ENCODE results near the gene METTL21A. TPM values are rescaled to one million over a fixed set of nuclear protein-coding genes. Genes with fewer than 3 reads are reported as not detected.
A peak's percentile ranks its signal among the peaks of the same experiment; 100 is the strongest.

Gene METTL21A
- total RNA-seq (34.6 and 37.4 TPM in 2 replicates), polyA plus RNA-seq (26.9 and 27.2 TPM in 2 replicates)

- TF ChIP-seq, protein P1, sequence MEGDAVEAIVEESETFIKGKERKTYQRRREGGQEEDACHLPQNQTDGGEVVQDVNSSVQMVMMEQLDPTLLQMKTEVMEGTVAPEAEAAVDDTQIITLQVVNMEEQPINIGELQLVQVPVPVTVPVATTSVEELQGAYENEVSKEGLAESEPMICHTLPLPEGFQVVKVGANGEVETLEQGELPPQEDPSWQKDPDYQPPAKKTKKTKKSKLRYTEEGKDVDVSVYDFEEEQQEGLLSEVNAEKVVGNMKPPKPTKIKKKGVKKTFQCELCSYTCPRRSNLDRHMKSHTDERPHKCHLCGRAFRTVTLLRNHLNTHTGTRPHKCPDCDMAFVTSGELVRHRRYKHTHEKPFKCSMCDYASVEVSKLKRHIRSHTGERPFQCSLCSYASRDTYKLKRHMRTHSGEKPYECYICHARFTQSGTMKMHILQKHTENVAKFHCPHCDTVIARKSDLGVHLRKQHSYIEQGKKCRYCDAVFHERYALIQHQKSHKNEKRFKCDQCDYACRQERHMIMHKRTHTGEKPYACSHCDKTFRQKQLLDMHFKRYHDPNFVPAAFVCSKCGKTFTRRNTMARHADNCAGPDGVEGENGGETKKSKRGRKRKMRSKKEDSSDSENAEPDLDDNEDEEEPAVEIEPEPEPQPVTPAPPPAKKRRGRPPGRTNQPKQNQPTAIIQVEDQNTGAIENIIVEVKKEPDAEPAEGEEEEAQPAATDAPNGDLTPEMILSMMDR (IDR thresholded peaks at IDR 0.05; ENCODE audit: poor library complexity) = no peak
- TF ChIP-seq EZH2 (IDR thresholded peaks at IDR 0.05; ENCODE audit: borderline replicate concordance) (no peak), EZH2phosphoT487 (IDR thresholded peaks at IDR 0.05; ENCODE audit: low read depth, severe bottlenecking, unreplicated experiment) (no peak)
- no peaks in the 10 kb centered on the region for H4K20me1 ChIP-seq (ENCODE audit: insufficient read depth, poor library complexity, severe bottlenecking)
- peak within 1 kb of the TSS; percentile 98 for H3K27ac ChIP-seq
- H2AFZ ChIP-seq = peak within 1 kb of the TSS; percentile 86
- under 1% methylated on average over 85 of the region's 92 CpGs for WGBS (ENCODE audit: low lambda C conversion rate, missing lambda C conversion rate)
- H3K4me3 ChIP-seq = peak within 1 kb of the TSS; percentile 77
- H3K4me1 ChIP-seq (ENCODE audit: insufficient read depth) = peaks cover 7% of the 10 kb centered on the region
- H3K9me3 ChIP-seq (ENCODE audit: low read depth) = no peaks in the 10 kb centered on the region
- peaks cover 13% of the 10 kb centered on the region for H3K79me2 ChIP-seq
- peak within 1 kb of the TSS; percentile 97 for H3K4me2 ChIP-seq
- no peaks in the 10 kb centered on the region for H3K9me2 ChIP-seq (replicated peaks; ENCODE audit: insufficient read depth)
- H3K36me3 ChIP-seq (replicated peaks; ENCODE audit: insufficient read depth, low read depth) = no peaks in the 10 kb centered on the region
- H3K27me3 ChIP-seq = no peaks in the 10 kb centered on the region
- DNase-seq (ENCODE audit: low spot score) = peak; percentile 95
Observed at GRCh38 chr2:207625014-207625907, at the start of gene METTL21A. Gene METTL21A (minus strand): TSS chr2:207625394. CDS start chr2:207624375, 1,019 bp downstream.

- H3K9me2 ChIP-seq (replicated peaks; ENCODE audit: insufficient read depth) = no peaks in the 10 kb centered on the region
- no peaks in the 10 kb centered on the region for H3K9me3 ChIP-seq (ENCODE audit: low read depth)
- no peaks in the 10 kb centered on the region for H3K79me2 ChIP-seq
- WGBS (ENCODE audit: low lambda C conversion rate, missing lambda C conversion rate) = 62% methylated on average over 2 of the region's 2 CpGs
- no peaks in the 10 kb centered on the region for H3K27me3 ChIP-seq
- H3K4me2 ChIP-seq = no peak overlapping the region
- H4K20me1 ChIP-seq (ENCODE audit: insufficient read depth, poor library complexity, severe bottlenecking) = no peaks in the 10 kb centered on the region
- no peak overlapping the region for H3K27ac ChIP-seq
- peaks cover 3% of the 10 kb centered on the region for H3K4me1 ChIP-seq (ENCODE audit: insufficient read depth)
- TF ChIP-seq EZH2phosphoT487 (IDR thresholded peaks at IDR 0.05; ENCODE audit: low read depth, severe bottlenecking, unreplicated experiment) = no peak
- TF ChIP-seq EZH2 (IDR thresholded peaks at IDR 0.05; ENCODE audit: borderline replicate concordance) = no peak
- TF ChIP-seq, protein P1 (IDR thresholded peaks at IDR 0.05; ENCODE audit: poor library complexity) = no peak
- H2AFZ ChIP-seq = no peak overlapping the region
- DNase-seq (ENCODE audit: low spot score) = no peak
- H3K36me3 ChIP-seq (replicated peaks; ENCODE audit: insufficient read depth, low read depth) = no peaks in the 10 kb centered on the region
- H3K4me3 ChIP-seq = no peak overlapping the region
Observed at GRCh38 chr2:207674826-207675225, 49.6 kb upstream of the METTL21A start.

DNA sequence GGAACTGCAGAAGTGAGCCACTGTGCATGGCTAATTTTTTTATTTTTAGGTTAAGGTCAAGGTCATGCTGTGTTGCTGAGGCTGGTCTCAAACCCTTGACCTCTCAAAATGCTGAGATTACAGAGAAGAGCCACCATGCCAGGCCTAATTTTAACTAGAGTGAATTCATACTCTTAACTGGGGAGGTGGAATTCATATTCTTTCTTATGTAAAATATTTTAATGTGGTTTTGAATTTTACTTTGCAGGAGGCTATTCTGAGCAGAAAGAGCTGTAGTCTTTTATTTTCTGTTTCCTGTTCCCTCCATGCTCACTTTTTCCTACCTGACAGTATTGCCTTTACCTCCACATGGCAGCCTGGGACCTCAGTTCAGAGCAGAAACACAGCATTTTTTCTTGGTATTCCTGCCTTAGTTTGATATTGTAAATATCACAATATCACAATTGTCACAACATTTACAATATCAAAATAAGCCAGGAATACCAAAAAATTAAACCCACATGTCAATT lies 49.1 kb upstream of the METTL21A start:
- H3K9me2 ChIP-seq (replicated peaks; ENCODE audit: insufficient read depth) = no peaks in the 10 kb centered on the region
- H4K20me1 ChIP-seq (ENCODE audit: insufficient read depth, poor library complexity, severe bottlenecking) = no peaks in the 10 kb centered on the region
- H3K4me3 ChIP-seq = no peak overlapping the region
- DNase-seq (ENCODE audit: low spot score) = no peak
- no peak overlapping the region for H3K4me2 ChIP-seq
- peaks cover 3% of the 10 kb centered on the region for H3K4me1 ChIP-seq (ENCODE audit: insufficient read depth)
- H2AFZ ChIP-seq = no peak overlapping the region
- H3K36me3 ChIP-seq (replicated peaks; ENCODE audit: insufficient read depth, low read depth) = no peaks in the 10 kb centered on the region
- TF ChIP-seq, protein P1 (IDR thresholded peaks at IDR 0.05; ENCODE audit: poor library complexity) = no peak
- no peak for TF ChIP-seq EZH2 (IDR thresholded peaks at IDR 0.05; ENCODE audit: borderline replicate concordance)
- TF ChIP-seq EZH2phosphoT487 (IDR thresholded peaks at IDR 0.05; ENCODE audit: low read depth, severe bottlenecking, unreplicated experiment) = no peak
- H3K9me3 ChIP-seq (ENCODE audit: low read depth) = no peaks in the 10 kb centered on the region
- no peaks in the 10 kb centered on the region for H3K79me2 ChIP-seq
- no peaks in the 10 kb centered on the region for H3K27me3 ChIP-seq
- H3K27ac ChIP-seq = no peak overlapping the region

All from hepatocyte (in vitro differentiated cells).